ENCODE results near the gene PCIF1. TPM values are rescaled to one million over a fixed set of nuclear protein-coding genes. Genes with fewer than 3 reads are reported as not detected.

PCIF1 gene
- total RNA-seq, 1 donor from 2014 or later = 13.0 TPM

DNA sequence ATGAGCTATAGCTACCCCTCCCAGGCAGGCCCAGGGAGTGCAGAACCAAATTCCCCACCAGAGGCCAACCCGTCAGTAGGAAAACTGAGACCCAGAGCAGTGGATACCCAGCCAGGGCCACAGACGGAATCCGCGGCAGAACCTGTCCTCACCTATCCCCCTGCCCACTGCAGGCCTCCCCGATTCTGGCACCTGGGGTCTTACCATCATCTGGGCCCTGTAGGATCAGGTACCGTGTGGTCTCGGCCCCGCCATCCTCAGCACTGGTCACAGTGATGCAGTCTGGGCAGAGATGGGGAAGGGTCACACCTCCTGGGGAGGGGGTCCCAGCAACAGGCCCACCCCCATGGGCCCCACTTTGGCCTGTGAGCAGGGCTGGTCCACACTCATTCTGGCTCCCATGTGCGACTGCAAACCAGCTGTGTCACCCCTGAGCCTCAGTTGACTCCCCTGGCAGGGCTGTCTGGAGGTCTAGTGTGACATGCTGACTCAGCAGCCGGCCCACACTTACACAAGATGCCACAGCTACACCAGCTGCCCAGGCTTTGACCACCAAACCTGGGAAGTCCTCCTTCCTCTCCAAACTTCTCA is 33.7 kb downstream of the PCIF1 start:
- DNase-seq (ENCODE audit: low read depth) = no peak
- Mint-ChIP-seq H3K4me1 (ENCODE audit: low read depth, unreplicated experiment) (peaks cover 12% of the 10 kb centered on the region), H3K36me3 (ENCODE audit: low read depth, unreplicated experiment) (peaks cover 3% of the 10 kb centered on the region), H3K27ac (ENCODE audit: unreplicated experiment) (peak overlapping the region; percentile 62), H3K9me3 (ENCODE audit: unreplicated experiment) (no peaks in the 10 kb centered on the region), H3K4me3 (ENCODE audit: unreplicated experiment) (no peak overlapping the region), H3K27me3 (ENCODE audit: low read depth, unreplicated experiment) (no peaks in the 10 kb centered on the region)
- TF ChIP-seq, protein P1, sequence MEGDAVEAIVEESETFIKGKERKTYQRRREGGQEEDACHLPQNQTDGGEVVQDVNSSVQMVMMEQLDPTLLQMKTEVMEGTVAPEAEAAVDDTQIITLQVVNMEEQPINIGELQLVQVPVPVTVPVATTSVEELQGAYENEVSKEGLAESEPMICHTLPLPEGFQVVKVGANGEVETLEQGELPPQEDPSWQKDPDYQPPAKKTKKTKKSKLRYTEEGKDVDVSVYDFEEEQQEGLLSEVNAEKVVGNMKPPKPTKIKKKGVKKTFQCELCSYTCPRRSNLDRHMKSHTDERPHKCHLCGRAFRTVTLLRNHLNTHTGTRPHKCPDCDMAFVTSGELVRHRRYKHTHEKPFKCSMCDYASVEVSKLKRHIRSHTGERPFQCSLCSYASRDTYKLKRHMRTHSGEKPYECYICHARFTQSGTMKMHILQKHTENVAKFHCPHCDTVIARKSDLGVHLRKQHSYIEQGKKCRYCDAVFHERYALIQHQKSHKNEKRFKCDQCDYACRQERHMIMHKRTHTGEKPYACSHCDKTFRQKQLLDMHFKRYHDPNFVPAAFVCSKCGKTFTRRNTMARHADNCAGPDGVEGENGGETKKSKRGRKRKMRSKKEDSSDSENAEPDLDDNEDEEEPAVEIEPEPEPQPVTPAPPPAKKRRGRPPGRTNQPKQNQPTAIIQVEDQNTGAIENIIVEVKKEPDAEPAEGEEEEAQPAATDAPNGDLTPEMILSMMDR (IDR thresholded peaks at IDR 0.05; ENCODE audit: insufficient read depth, low read depth, low read length) = no peak
- TF ChIP-seq EZH2 (IDR thresholded peaks at IDR 0.05; ENCODE audit: insufficient read depth, low read length) = no peak
- peak overlapping the region; percentile 83 for H3K4me2 ChIP-seq (ENCODE audit: low read length)
- H3K9ac ChIP-seq (ENCODE audit: low read length) = peak overlapping the region; percentile 96
- FAIRE-seq = no peak
- H3K4me3 ChIP-seq (ENCODE audit: insufficient read depth, low read depth, low read length) = no peak overlapping the region
- H3K9me3 ChIP-seq (ENCODE audit: insufficient read depth, low read depth, low read length) = no peaks in the 10 kb centered on the region
- H4K20me1 ChIP-seq (ENCODE audit: insufficient read depth, low read length) = peaks cover 43% of the 10 kb centered on the region
- H3K27me3 ChIP-seq (ENCODE audit: insufficient read depth, low read length) = no peaks in the 10 kb centered on the region
- no peak overlapping the region for H2AFZ ChIP-seq (ENCODE audit: low read depth, low read length)
- peaks cover 38% of the 10 kb centered on the region for H3K4me1 ChIP-seq (ENCODE audit: insufficient read depth, low read length)
- peaks cover 41% of the 10 kb centered on the region for H3K36me3 ChIP-seq (ENCODE audit: insufficient read depth, low read length)
- H3K79me2 ChIP-seq (ENCODE audit: insufficient read depth, low read length) = peaks cover 43% of the 10 kb centered on the region
- peak overlapping the region; percentile 100 for H3K27ac ChIP-seq (ENCODE audit: low read depth, low read length)

DNA sequence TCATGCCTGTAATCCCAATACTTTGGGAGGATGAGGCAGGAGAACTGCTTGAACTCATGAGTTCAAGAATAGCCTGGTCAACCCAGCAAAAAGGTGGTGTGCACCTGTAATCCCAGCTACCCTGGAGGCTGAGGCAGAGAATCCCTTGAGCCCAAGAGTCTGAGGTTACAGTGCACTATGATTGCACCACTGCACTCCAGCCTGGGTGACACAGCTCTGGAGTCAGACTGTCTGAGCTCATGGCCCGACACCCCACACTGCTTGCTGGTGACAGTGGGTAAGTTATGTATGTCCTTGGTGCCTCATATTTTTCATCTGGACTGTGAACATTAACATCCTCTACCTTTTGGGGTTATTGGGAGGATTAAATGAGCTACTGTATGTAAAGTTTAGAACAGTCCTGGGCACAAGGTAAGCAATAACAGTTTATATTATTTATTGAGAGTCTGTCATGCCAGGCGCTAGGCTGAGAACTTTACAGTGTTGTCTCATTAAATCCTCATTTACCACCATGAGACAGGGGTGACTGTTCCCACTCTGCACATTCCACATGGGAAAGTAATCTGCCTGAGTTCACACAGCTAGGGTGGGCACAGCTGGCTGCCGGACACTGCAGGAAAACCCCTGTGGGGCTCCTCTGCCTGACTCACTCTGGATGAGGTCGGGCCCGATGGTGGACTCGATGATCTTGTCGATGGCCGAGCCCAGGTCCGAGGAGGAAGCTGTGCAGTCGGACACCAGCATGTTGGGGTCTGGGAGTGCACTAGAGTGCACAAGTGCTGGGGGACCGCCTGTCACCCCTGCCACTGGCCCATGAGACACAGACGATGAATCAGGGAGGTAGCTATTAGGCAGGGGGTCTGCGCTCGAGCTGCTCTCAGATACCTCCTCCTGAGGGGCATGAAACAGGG is 34.6 kb downstream of the PCIF1 start:
- peak overlapping the region; percentile 86 for H3K27ac Mint-ChIP-seq (ENCODE audit: unreplicated experiment)
- Histone ChIP-seq H3K9me3 (ENCODE audit: insufficient read depth, low read depth, low read length) (no peaks in the 10 kb centered on the region), H3K4me3 (ENCODE audit: insufficient read depth, low read depth, low read length) (peak overlapping the region; percentile 38), H3K36me3 (ENCODE audit: insufficient read depth, low read length) (peaks cover 33% of the 10 kb centered on the region), H4K20me1 (ENCODE audit: insufficient read depth, low read length) (peaks cover 34% of the 10 kb centered on the region), H3K27me3 (ENCODE audit: insufficient read depth, low read length) (no peaks in the 10 kb centered on the region), H3K4me2 (ENCODE audit: low read length) (peak overlapping the region; percentile 83), H3K79me2 (ENCODE audit: insufficient read depth, low read length) (peaks cover 43% of the 10 kb centered on the region), H2AFZ (ENCODE audit: low read depth, low read length) (no peak overlapping the region), H3K27ac (ENCODE audit: low read depth, low read length) (peak overlapping the region; percentile 100), H3K4me1 (ENCODE audit: insufficient read depth, low read length) (peaks cover 38% of the 10 kb centered on the region), H3K9ac (ENCODE audit: low read length) (peak overlapping the region; percentile 96)
- FAIRE-seq (no peak), DNase-seq (ENCODE audit: low read depth) (peak; percentile 62)
- H3K9me3 Mint-ChIP-seq (ENCODE audit: unreplicated experiment) = no peaks in the 10 kb centered on the region
- TF ChIP-seq EZH2 (IDR thresholded peaks at IDR 0.05; ENCODE audit: insufficient read depth, low read length) = no peak
- TF ChIP-seq, protein P1 (IDR thresholded peaks at IDR 0.05; ENCODE audit: insufficient read depth, low read depth, low read length) = no peak
- peaks cover 12% of the 10 kb centered on the region for H3K4me1 Mint-ChIP-seq (ENCODE audit: low read depth, unreplicated experiment)
- peak overlapping the region; percentile 94 for H3K4me3 Mint-ChIP-seq (ENCODE audit: unreplicated experiment)
- H3K27me3 Mint-ChIP-seq (ENCODE audit: low read depth, unreplicated experiment) = no peaks in the 10 kb centered on the region
- peaks cover 2% of the 10 kb centered on the region for H3K36me3 Mint-ChIP-seq (ENCODE audit: low read depth, unreplicated experiment)

All from astrocyte (in vitro differentiated cells and primary cell).